MM.1S (cell line): ENCODE results near the gene CCL20.

Experiments
- CTCF ChIP-seq: fragments of 300-600 bp; sonication (generic); IDR thresholded peaks from 2 replicates; pipeline ENCODE4 v1.5.1; 2016; ENCODE audit warnings: antibody characterized with exemption, low read length, mixed read lengths
- EZH2 ChIP-seq: fragments of 300-600 bp; sonication (generic); optimal IDR thresholded peaks from 2 replicates; pipeline ENCODE3; 2017; ENCODE audit warnings: low read depth, mild to moderate bottlenecking, antibody characterized with exemption, low read length, mixed read lengths

GRCh38 chr2:227805578-227805977 is 8.1 kb upstream of the CCL20 start:
- TF ChIP-seq CTCF, result no peak
- no peak for TF ChIP-seq EZH2
